Measurements from ENCODE around the gene MAP2K5. TPM values are rescaled to one million over a fixed set of nuclear protein-coding genes. Genes with fewer than 3 reads are reported as not detected.

MAP2K5 gene
- total and polyA plus RNA-seq, 7 donors, result 9.8 to 24.0 (median 16.5) TPM

DNA sequence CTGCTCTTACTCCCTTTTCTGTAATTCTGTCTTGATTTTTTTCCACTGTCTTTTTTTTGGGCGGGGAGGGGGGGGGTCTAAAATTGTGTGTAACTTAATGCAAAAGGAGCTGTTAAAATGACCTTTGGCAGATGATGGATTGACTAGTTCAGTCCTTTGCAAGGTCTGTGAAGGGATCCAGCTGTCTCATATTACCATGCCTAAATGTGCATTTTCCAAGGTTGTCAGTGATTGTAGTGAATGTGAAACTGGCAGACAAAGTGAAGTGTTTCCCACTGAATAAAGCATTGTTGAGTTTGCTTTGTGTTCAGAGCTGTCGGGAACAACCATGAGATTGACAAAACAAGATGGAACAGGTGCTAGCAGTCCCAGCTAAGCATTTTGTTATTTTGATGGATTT is 172.7 kb downstream of the MAP2K5 start:
- Histone ChIP-seq H3K4me3 (no peak overlapping the region), H3K27me3 (ENCODE audit: insufficient read depth in 3 of 3, low read length in 2 of 3) (no peaks in the 10 kb centered on the region), H3K36me3 (ENCODE audit: insufficient read depth in 1 of 2, low read depth in 1 of 2) (no peaks in the 10 kb centered on the region), H3K4me1 (no peaks in the 10 kb centered on the region), H3K9me3 (no peaks in the 10 kb centered on the region), H3K27ac (no peak overlapping the region)
- ATAC-seq (no peak), DNase-seq (no peak)
- intact Hi-C loops (cut with DNase I), result no loop called here
- TF ChIP-seq, protein P1, sequence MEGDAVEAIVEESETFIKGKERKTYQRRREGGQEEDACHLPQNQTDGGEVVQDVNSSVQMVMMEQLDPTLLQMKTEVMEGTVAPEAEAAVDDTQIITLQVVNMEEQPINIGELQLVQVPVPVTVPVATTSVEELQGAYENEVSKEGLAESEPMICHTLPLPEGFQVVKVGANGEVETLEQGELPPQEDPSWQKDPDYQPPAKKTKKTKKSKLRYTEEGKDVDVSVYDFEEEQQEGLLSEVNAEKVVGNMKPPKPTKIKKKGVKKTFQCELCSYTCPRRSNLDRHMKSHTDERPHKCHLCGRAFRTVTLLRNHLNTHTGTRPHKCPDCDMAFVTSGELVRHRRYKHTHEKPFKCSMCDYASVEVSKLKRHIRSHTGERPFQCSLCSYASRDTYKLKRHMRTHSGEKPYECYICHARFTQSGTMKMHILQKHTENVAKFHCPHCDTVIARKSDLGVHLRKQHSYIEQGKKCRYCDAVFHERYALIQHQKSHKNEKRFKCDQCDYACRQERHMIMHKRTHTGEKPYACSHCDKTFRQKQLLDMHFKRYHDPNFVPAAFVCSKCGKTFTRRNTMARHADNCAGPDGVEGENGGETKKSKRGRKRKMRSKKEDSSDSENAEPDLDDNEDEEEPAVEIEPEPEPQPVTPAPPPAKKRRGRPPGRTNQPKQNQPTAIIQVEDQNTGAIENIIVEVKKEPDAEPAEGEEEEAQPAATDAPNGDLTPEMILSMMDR (IDR thresholded peaks at IDR 0.05), result no peak
- WGBS, 3 donors, result 68 to 81% (median 73%) methylated on average over 2 of the region's 2 CpGs

DNA sequence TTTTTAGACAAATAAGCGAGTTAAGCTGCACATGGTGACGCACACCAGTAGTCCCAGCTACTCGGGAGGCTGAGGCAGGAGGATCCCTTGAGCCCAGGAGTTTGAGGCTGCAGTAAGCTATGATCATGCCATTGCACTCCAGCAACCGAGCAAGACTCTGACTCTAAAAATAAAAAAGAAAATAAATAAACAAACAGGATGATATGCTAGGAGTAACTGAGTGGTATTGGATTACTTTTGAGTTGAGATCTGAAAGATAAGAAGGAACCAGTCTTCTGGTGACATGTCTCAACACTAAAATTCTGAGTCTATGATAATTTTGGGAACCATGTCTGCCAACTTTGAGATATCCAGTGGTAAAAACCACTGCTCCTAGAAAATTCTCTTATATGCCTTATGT is 173.7 kb downstream of the MAP2K5 start:
- ATAC-seq (no peak), DNase-seq (no peak)
- no peaks in the 10 kb centered on the region for H3K4me1 ChIP-seq
- H3K4me3 ChIP-seq, result no peak overlapping the region
- intact Hi-C loops (cut with DNase I), result no loop called here
- H3K9me3 ChIP-seq, result no peaks in the 10 kb centered on the region
- 76 to 87% (median 78%) methylated on average over 4 of the region's 4 CpGs for WGBS, 3 donors
- no peaks in the 10 kb centered on the region for H3K36me3 ChIP-seq (ENCODE audit: insufficient read depth in 1 of 2, low read depth in 1 of 2)
- no peaks in the 10 kb centered on the region for H3K27me3 ChIP-seq (ENCODE audit: insufficient read depth in 3 of 3, low read length in 2 of 3)
- TF ChIP-seq, protein P1 (IDR thresholded peaks at IDR 0.05), result no peak
- H3K27ac ChIP-seq, result no peak overlapping the region

DNA sequence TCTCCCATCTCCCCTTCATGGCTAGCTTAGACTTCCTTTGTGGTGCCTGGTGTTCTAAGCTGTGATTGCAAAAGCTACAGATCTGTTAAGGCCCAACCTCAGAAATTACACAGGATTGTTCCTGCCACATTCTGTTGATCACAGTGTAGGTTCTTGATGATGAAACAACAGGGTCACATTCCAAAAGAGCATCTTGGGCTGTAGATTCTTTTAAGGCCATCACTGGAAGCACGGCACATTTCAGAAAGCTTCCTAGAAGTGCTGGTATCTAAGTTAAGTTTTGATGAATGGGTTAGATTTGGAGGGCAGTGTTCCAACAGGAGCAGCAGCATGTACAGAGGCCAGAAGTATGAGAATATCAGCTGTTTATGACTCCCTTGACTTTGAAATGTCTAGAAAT is 175.3 kb downstream of the MAP2K5 start:
- H3K27ac ChIP-seq, result no peak overlapping the region
- no peaks in the 10 kb centered on the region for H3K36me3 ChIP-seq (ENCODE audit: insufficient read depth in 1 of 2, low read depth in 1 of 2)
- DNase-seq (no peak), ATAC-seq (no peak)
- TF ChIP-seq, protein P1 (IDR thresholded peaks at IDR 0.05), result no peak
- H3K4me3 ChIP-seq, result no peak overlapping the region
- intact Hi-C loops (cut with DNase I), result no loop called here
- no peaks in the 10 kb centered on the region for H3K27me3 ChIP-seq (ENCODE audit: insufficient read depth in 3 of 3, low read length in 2 of 3)
- no peaks in the 10 kb centered on the region for H3K4me1 ChIP-seq
- H3K9me3 ChIP-seq, result no peaks in the 10 kb centered on the region
- WGBS, 3 donors, result 79 to 100% (median 92%) methylated on average over 1 of the region's 1 CpG

DNA sequence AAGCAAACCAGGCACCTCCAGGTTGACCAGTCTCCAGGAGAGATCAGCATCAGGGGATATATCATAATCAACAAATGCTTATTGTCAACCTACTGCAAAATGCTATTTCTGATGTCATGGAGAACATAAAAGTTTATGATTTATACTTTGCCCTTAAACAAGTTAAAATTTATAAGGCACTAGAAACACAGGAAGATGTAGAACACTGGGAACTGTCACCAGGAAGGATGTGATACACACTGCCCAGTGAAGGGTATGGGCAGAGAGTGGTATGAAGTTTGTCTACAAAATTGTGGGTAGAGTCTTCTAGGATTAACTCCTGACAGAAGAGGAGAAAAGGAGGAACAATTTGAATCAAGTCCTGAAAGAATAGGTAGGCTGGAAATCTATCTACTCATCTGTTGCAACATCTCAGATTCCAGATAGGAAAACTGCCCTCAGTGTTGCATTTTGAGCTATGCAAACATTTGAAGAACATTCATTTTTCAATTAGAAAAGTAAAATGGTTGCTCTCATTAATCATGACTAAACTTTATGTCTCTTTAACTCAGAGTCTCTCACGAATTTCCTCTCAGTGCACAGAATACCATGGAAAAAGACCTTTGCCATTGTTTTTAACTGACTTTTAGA is 176.9 kb downstream of the MAP2K5 start:
- H3K36me3 ChIP-seq (ENCODE audit: insufficient read depth in 1 of 2, low read depth in 1 of 2), result no peaks in the 10 kb centered on the region
- TF ChIP-seq, protein P1 (IDR thresholded peaks at IDR 0.05), result no peak
- ATAC-seq, result no peak
- no peaks in the 10 kb centered on the region for H3K27me3 ChIP-seq (ENCODE audit: insufficient read depth in 3 of 3, low read length in 2 of 3)
- H3K4me3 ChIP-seq, result no peak overlapping the region
- intact Hi-C loops (cut with DNase I), result no loop called here
- no peaks in the 10 kb centered on the region for H3K4me1 ChIP-seq
- no peak for DNase-seq
- WGBS, 3 donors, result 68 to 89% (median 84%) methylated on average over 1 of the region's 1 CpG
- no peaks in the 10 kb centered on the region for H3K9me3 ChIP-seq
- no peak overlapping the region for H3K27ac ChIP-seq

Measured in psoas muscle (tissue), 8 donors.